H1 (cell line): ENCODE measurements around the gene CTSC.

Experiments
- CTCF ChIP-seq, 3 experiments: IDR thresholded peaks; 1 replicate in 2 of 3; 2 replicates in 1 of 3; pipeline versions ENCODE4 v1.5.1 to v1.6.1; 2011; ENCODE audit warnings: low read length in 3 of 3, mild to moderate bottlenecking in 3 of 3, inconsistent platforms in 2 of 3, low read depth in 1 of 3, moderate library complexity in 1 of 3; ENCODE audit not compliant: insufficient read depth in 1 of 3; ENCODE audit errors: control extremely low read depth in 1 of 3
- EZH2 ChIP-seq: fragments of 200-600 bp; sonication (generic); IDR thresholded peaks from 2 replicates; pipeline ENCODE4 v1.7.1; 2012; ENCODE audit warnings: low read depth, mild to moderate bottlenecking, moderate library complexity, low read length, inconsistent platforms; ENCODE audit not compliant: severe bottlenecking
- JUN ChIP-seq: IDR thresholded peaks from 2 replicates; pipeline ENCODE4 v1.6.1; 2011; ENCODE audit warnings: low read depth, mild to moderate bottlenecking, improper control_type of control experiment, low read length
- KDM5A ChIP-seq: fragments of 200-600 bp; IDR thresholded peaks from 2 replicates; pipeline ENCODE4 v1.7.1; 2012; ENCODE audit warnings: mild to moderate bottlenecking, low read length, inconsistent platforms, mixed read lengths
- POLR2A ChIP-seq, 2 experiments: IDR thresholded peaks; 1 replicate in 1 of 2; 2 replicates in 1 of 2; pipeline ENCODE4 v1.6.1; 2011; ENCODE audit warnings: low read depth in 2 of 2, low read length in 2 of 2, mild to moderate bottlenecking in 2 of 2; ENCODE audit errors: control extremely low read depth in 1 of 2
- POLR2AphosphoS5 ChIP-seq: IDR thresholded peaks from 2 replicates; pipeline ENCODE4 v1.6.1; 2011; ENCODE audit warnings: low read depth, low read length
- RFX5 ChIP-seq: IDR thresholded peaks from 2 replicates; pipeline ENCODE4 v1.6.1; 2011; ENCODE audit warnings: low read depth, low read length, improper control_type of control experiment, borderline replicate concordance
- SP2 ChIP-seq: IDR thresholded peaks from 2 replicates; pipeline ENCODE4 v1.6.1; 2012; ENCODE audit warnings: mild to moderate bottlenecking, low read length, inconsistent platforms
- TAF1 ChIP-seq: IDR thresholded peaks from 2 replicates; pipeline ENCODE4 v1.6.1; 2011; ENCODE audit warnings: mild to moderate bottlenecking, low read depth, low read length
- TF ChIP-seq, protein P1 (sequence below): IDR thresholded peaks from 2 replicates; pipeline ENCODE4 v1.6.1; 2011; ENCODE audit warnings: low read length, improper control_type of control experiment
- TF ChIP-seq, protein P2 (sequence below): IDR thresholded peaks from 2 replicates; pipeline ENCODE4 v1.6.1; 2012; ENCODE audit warnings: inconsistent platforms

DNA sequence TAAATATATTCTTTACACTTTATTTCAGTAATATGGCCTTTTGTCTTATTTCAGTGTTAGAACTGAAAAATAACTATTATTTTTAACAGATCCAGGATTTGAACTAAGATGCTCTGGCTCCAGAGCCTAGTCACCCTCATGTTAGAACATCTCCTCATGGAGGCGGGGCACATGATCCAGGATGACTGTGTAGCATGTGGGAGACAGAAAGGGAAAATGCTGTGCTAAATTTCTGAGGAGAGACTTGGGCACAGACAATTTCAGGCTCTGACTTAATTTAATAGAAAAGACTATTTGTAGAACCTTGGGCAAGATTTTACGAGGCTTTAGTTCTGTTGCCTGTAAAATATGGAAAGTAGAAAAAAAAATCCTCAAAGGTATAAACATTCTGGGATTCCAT, 24.1 kb downstream of the CTSC start:
- TF ChIP-seq, protein P1, sequence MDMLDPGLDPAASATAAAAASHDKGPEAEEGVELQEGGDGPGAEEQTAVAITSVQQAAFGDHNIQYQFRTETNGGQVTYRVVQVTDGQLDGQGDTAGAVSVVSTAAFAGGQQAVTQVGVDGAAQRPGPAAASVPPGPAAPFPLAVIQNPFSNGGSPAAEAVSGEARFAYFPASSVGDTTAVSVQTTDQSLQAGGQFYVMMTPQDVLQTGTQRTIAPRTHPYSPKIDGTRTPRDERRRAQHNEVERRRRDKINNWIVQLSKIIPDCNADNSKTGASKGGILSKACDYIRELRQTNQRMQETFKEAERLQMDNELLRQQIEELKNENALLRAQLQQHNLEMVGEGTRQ: no peak
- TF ChIP-seq, protein P2, sequence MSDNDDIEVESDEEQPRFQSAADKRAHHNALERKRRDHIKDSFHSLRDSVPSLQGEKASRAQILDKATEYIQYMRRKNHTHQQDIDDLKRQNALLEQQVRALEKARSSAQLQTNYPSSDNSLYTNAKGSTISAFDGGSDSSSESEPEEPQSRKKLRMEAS: no peak
- no peak for TF ChIP-seq CTCF (IDR thresholded peaks at IDR 0.05; ENCODE audit: control extremely low read depth in 1 of 3, insufficient read depth in 1 of 3, low read depth in 1 of 3, low read length in 3 of 3)
- no peak for TF ChIP-seq TAF1
- TF ChIP-seq POLR2AphosphoS5: no peak
- no peak for TF ChIP-seq RFX5
- no peak for TF ChIP-seq KDM5A
- no peak for TF ChIP-seq EZH2
- TF ChIP-seq SP2: no peak
- TF ChIP-seq JUN: no peak
- TF ChIP-seq POLR2A (IDR thresholded peaks at IDR 0.05; ENCODE audit: control extremely low read depth in 1 of 2, low read depth in 2 of 2, low read length in 2 of 2): no peak
